ENCODE measurements around the gene EGFL7. TPM values are rescaled to one million over a fixed set of nuclear protein-coding genes. Genes with fewer than 3 reads are reported as not detected.

EGFL7 gene
- total RNA-seq, result 1 to 10 TPM in 1 of 2 donors, not detected in 1; 5.7 TPM
- 0 to 0.30 reads per million in 2 donors for total RNA-seq

DNA sequence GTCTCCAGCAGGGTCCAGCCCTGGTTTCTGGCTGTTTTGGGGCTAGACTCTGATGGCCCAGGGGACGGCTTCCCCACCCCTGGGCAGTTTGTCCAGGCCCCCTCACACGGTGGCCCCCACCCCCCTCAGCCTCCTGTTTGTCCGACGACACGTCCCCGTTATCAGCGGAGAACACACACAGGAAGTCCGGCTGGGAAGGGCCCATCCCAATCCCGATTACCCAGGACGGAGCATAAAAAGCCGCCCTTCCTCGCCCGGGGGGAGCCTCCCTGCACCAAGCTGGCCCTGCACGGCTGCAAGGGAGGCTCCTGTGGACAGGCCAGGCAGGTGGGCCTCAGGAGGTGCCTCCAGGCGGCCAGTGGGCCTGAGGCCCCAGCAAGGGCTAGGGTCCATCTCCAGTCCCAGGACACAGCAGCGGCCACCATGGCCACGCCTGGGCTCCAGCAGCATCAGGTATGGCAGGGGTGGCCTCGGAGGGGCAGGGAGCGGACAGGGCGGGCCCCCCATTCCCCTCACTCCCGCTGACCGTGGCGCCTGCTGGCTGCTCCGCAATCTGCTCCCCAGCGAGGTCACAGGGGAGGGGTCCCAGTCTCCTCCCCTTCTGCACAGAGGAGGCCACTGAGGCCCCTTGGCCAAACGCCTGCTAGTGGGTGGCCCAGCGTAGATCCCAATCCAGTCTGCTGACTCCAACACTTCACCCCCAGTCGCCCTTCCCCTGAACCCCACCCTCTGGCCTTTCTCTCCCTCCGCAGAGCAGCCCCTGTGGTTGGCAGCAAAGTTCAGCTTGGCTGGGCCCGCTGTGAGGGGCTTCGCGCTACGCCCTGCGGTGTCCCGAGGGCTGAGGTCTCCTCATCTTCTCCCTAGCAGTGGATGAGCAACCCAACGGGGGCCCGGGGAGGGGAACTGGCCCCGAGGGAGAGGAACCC lies at the start of gene EGFL7:
Gene EGFL7, plus strand, starts transcription at position 261 of the 926 bp plus-strand sequence. CDS start 5,367 bp downstream, outside the sequence.
- DNase-seq, result no peak
- no peak within 1 kb of the TSS for H3K4me3 Mint-ChIP-seq
- H3K27me3 Mint-ChIP-seq, result peaks cover 25% of the 10 kb centered on the region
- no peaks in the 10 kb centered on the region for H3K9me3 ChIP-seq (ENCODE audit: control insufficient read depth, low read length, poor library complexity, severe bottlenecking)
- H3K27ac Mint-ChIP-seq, result no peak within 1 kb of the TSS
- ATAC-seq, result no peak
- H3K36me3 Mint-ChIP-seq (ENCODE audit: low read depth), result no peaks in the 10 kb centered on the region
- H3K4me1 Mint-ChIP-seq, result peaks cover 12% of the 10 kb centered on the region

GRCh38 chr9:136613824-136614371 lies 48.8 kb upstream of the EGFL7 start:
- ATAC-seq, result no peak
- Mint-ChIP-seq H3K27me3 (peaks cover 6% of the 10 kb centered on the region), H3K36me3 (ENCODE audit: low read depth) (no peaks in the 10 kb centered on the region), H3K4me3 (no peak overlapping the region), H3K27ac (no peak overlapping the region), H3K4me1 (peaks cover 4% of the 10 kb centered on the region)
- H3K9me3 ChIP-seq (ENCODE audit: control insufficient read depth, low read length, poor library complexity, severe bottlenecking), result no peaks in the 10 kb centered on the region
- DNase-seq, result no peak

DNA sequence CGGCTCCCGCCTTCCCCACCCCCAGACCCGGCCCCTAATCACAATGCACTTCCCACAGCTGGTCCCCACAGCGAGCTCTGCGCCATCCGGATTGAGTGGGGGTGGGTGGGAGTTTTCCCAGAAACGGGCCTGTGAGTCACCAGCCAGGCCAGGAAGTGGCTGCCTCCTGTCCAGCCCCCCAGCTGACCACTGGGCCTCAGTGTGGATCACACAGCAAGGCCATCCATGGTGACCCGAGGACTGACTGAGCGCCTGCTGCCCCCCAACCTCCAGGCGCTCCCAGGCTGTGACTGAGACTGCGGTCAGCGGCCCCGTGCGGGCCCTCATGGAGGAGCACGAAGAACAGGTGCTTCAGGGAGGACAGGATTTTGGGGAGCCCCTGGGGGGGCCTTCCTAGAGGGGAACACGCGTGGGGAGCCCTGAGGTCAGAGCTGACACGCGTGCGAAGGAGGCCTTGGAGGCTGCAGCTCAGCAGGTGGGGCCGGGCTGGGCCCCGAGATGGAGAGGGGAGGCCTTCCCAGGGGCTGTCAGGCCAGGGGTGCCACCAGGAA lies 48.3 kb upstream of the EGFL7 start:
- H3K27ac Mint-ChIP-seq, result no peak overlapping the region
- H3K36me3 Mint-ChIP-seq (ENCODE audit: low read depth), result no peaks in the 10 kb centered on the region
- ATAC-seq, result no peak
- DNase-seq, result no peak
- H3K27me3 Mint-ChIP-seq, result peaks cover 11% of the 10 kb centered on the region
- no peak overlapping the region for H3K4me3 Mint-ChIP-seq
- no peaks in the 10 kb centered on the region for H3K9me3 ChIP-seq (ENCODE audit: control insufficient read depth, low read length, poor library complexity, severe bottlenecking)
- H3K4me1 Mint-ChIP-seq, result peaks cover 4% of the 10 kb centered on the region

DNA sequence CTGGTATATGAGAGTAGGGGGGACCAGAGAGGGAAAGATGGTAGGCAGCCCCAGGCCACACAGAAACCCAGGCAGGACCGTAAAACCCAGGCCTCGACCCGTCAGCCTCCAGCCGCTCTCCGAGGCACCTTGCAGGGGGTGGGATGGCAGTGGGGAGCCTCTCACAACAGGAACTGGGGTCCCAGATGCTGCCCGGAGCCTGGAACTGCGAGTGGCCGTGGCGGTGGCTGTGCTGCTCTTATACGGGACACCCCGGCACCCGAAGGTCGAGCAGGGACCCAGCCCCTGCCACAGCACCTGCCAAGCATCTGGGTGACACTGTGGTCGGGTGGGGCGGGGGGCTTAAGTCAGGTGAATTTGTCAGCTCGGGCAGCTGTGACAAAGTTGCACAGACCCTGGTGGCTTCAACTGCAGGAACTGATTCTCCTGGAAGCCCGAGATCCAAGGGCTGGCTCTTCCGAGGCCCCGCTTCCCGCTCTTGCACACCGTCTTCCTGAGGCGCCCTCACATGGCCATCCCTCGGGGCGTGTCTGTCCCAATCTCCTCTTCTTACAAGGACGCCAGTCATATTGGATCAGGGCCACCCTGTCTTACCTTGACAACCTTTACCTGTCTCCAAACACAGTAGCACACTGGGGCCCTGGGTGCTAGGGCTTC lies 47.6 kb upstream of the EGFL7 start:
- H3K27me3 Mint-ChIP-seq, result peaks cover 13% of the 10 kb centered on the region

GRCh38 chr9:136615631-136616306 lies 46.9 kb upstream of the EGFL7 start:
- H3K4me1 Mint-ChIP-seq, result peaks cover 4% of the 10 kb centered on the region
- H3K27ac Mint-ChIP-seq, result no peak overlapping the region
- no peaks in the 10 kb centered on the region for H3K9me3 ChIP-seq (ENCODE audit: control insufficient read depth, low read length, poor library complexity, severe bottlenecking)
- ATAC-seq (no peak), DNase-seq (no peak)
- H3K4me3 Mint-ChIP-seq, result no peak overlapping the region
- H3K27me3 Mint-ChIP-seq, result peaks cover 13% of the 10 kb centered on the region
- no peaks in the 10 kb centered on the region for H3K36me3 Mint-ChIP-seq (ENCODE audit: low read depth)

More for the DNA sequence above, 47.6 kb upstream of the EGFL7 start:
- H3K9me3 ChIP-seq (ENCODE audit: control insufficient read depth, low read length, poor library complexity, severe bottlenecking), result no peaks in the 10 kb centered on the region
- Mint-ChIP-seq H3K4me1 (peaks cover 4% of the 10 kb centered on the region), H3K27ac (no peak overlapping the region), H3K36me3 (ENCODE audit: low read depth) (no peaks in the 10 kb centered on the region), H3K4me3 (no peak overlapping the region)
- ATAC-seq (no peak), DNase-seq (no peak)

DNA sequence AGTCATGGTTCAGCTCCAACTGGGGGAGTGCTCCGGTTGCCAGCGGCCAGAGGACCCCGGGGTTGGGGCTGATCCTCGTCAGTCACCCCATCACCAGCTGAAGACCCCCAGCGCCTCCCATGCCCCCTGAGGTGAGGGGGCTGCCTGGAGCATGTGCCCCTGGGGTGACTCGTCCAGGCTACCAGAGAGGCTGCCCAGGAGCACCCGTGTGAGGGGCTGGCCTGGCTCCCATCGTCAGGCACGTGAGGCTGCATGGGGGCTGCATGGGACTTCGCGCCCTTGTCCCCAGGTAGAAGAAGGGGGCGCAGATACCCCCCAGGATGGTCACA lies 46.4 kb upstream of the EGFL7 start:
- peaks cover 4% of the 10 kb centered on the region for H3K4me1 Mint-ChIP-seq
- peaks cover 13% of the 10 kb centered on the region for H3K27me3 Mint-ChIP-seq
- DNase-seq, result no peak
- no peak overlapping the region for H3K27ac Mint-ChIP-seq
- no peak for ATAC-seq
- H3K4me3 Mint-ChIP-seq, result no peak overlapping the region
- no peaks in the 10 kb centered on the region for H3K9me3 ChIP-seq (ENCODE audit: control insufficient read depth, low read length, poor library complexity, severe bottlenecking)
- no peaks in the 10 kb centered on the region for H3K36me3 Mint-ChIP-seq (ENCODE audit: low read depth)

DNA sequence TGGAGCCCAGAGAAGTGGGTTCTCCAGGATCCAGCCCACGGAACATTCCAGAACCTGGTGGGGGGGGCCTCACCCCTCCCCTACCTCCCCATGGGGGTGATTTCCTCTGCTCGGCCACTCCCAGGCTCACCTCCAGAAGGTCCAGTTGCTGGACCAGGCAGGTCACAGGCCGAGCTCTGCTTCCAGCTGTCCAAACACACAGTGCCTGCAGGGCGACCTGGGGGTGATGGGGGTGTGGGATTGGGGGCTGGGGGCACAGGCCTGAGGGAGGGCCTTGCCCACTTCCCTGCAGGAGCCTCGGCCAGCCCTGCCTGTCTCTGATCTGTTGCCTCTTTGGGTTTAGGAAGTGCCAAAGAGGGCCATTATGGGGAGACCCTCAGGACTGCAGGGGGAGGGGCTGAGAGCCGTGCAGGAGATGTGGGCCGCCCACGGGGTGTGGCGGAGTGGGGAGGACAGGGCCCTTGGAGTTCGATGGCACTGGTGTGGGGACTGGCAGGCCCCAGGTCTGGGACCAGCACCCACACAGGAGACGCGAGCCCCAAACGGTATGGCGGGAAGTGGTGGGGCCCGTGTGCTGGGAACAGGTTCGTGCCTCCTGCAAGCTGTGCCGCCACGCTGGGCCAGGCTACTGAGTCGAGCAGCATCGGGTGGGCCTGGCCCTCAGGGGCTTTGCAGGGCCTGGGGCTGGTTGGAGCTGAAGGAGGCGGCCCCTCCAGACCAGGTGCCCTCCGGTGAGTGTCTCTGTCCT lies 45.6 kb upstream of the EGFL7 start:
- Mint-ChIP-seq H3K4me1 (peaks cover 4% of the 10 kb centered on the region), H3K27me3 (peaks cover 13% of the 10 kb centered on the region), H3K36me3 (ENCODE audit: low read depth) (no peaks in the 10 kb centered on the region), H3K27ac (peak overlapping the region; percentile 47), H3K4me3 (no peak overlapping the region)
- H3K9me3 ChIP-seq (ENCODE audit: control insufficient read depth, low read length, poor library complexity, severe bottlenecking), result no peaks in the 10 kb centered on the region
- no peak for DNase-seq
- no peak for ATAC-seq

GRCh38 chr9:136617746-136618579 lies 44.8 kb upstream of the EGFL7 start:
- peaks cover 13% of the 10 kb centered on the region for H3K27me3 Mint-ChIP-seq
- no peak overlapping the region for H3K4me3 Mint-ChIP-seq
- no peaks in the 10 kb centered on the region for H3K9me3 ChIP-seq (ENCODE audit: control insufficient read depth, low read length, poor library complexity, severe bottlenecking)
- DNase-seq (no peak), ATAC-seq (peak; percentile 18)
- H3K27ac Mint-ChIP-seq, result peak overlapping the region; percentile 47
- no peaks in the 10 kb centered on the region for H3K36me3 Mint-ChIP-seq (ENCODE audit: low read depth)
- H3K4me1 Mint-ChIP-seq, result peaks cover 4% of the 10 kb centered on the region

DNA sequence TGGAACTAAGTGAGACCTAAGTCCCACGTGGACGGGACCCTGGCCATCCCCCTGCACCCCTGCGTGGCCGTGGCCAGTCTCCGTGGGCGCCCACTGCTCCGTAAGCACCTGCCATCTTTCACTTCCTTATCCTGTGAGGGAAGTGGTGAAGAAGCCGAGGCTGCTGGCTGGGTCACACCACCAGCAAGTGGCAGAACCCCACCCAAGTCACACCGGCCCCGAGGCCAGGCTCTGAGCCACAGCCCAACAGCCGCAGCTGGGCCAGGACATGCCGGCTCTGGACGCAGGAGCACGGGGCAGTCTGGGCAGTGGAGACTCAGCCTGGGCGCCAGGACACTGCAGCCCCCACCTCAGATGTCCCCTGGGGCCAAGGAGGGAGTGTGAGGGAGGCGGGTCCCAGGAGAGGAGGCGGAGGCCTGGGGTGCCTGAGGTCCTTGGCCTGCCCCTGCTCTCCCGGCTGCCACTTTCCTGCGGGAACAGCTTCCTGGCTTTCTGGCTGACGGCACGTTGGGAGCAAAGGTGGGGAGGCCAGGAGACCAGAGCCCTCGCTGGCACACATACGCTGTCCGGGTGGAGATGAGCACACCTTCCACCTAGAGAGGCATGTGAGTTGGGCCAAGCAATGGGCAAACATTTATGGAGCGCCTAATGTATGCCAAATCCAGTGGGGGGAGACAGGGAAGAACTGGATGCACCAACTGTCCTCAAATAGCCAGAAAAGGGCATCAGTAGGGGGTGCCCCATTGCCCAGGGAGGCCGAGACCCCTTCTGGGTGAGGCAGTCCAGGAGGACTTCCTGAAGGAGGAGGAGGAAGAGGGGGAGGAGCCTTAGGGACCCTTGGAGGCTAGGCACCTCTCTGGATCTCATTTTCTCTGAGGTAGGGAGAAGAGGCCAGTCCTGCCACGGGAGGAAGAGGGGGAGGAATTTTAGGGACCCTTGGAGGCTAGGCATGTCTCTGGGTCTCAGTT lies 43.9 kb upstream of the EGFL7 start:
- Mint-ChIP-seq H3K27ac (no peak overlapping the region), H3K27me3 (peaks cover 17% of the 10 kb centered on the region), H3K36me3 (ENCODE audit: low read depth) (no peaks in the 10 kb centered on the region), H3K4me1 (peaks cover 4% of the 10 kb centered on the region), H3K4me3 (no peak overlapping the region)
- no peaks in the 10 kb centered on the region for H3K9me3 ChIP-seq (ENCODE audit: control insufficient read depth, low read length, poor library complexity, severe bottlenecking)
- DNase-seq, result no peak
- ATAC-seq, result peak; percentile 61

DNA sequence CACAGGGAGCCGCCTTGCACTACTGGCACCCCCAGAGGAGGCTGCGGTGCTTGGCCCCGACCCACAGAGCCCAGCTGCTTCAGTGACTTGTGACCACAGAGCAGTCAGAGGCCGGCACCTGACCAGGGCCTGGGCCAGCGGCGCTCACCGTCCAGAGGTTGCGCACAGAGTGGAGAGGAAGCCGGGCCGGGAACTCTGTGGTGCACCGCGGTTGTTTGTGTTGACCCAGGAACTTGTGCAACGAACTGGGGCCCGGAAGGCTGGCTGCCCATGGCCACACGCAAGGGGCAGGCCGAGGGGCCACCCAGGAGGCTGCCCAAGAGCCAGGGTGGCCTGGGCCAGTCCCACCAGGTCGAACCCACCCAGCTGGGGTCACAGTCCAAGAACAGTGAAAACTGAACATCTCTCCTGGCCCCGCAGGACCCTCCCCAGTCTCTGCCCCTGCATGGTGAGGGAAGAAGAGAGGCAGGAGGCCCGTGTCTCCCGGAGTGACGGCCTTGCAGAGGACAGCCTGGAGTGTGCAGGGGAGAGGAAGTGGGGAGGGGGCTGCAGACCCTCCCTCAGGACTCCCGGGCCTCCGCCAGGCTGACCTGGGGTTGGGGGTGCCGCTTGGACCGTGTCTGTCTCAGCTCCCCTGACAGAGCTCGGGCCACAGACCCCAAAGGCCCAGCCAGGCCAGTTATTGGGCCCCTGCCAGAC lies 42.8 kb upstream of the EGFL7 start:
- no peak for DNase-seq
- peaks cover 4% of the 10 kb centered on the region for H3K4me1 Mint-ChIP-seq

More for the DNA sequence above, 42.8 kb upstream of the EGFL7 start:
- H3K36me3 Mint-ChIP-seq (ENCODE audit: low read depth), result no peaks in the 10 kb centered on the region
- no peaks in the 10 kb centered on the region for H3K9me3 ChIP-seq (ENCODE audit: control insufficient read depth, low read length, poor library complexity, severe bottlenecking)
- H3K4me3 Mint-ChIP-seq, result no peak overlapping the region
- peaks cover 17% of the 10 kb centered on the region for H3K27me3 Mint-ChIP-seq
- H3K27ac Mint-ChIP-seq, result no peak overlapping the region
- ATAC-seq, result peak; percentile 41
